HUES48 (cell line): ENCODE measurements around the gene PAQR8.

ENCODE experiments used
- H3K27ac ChIP-seq: one replicate; pipeline ENCODE4 v1.7.0; 2013; ENCODE audit warnings: low read depth, low read length, inconsistent platforms
- H3K27me3 ChIP-seq: 2 replicates; pipeline ENCODE4 v1.6.1; 2013; ENCODE audit warnings: mild to moderate bottlenecking, low read length; ENCODE audit not compliant: control insufficient read depth, insufficient read depth
- H3K36me3 ChIP-seq: 2 replicates; pipeline ENCODE4 v1.6.1; 2013; ENCODE audit warnings: low read length; ENCODE audit not compliant: control insufficient read depth, insufficient read depth
- H3K4me1 ChIP-seq: 2 replicates; pipeline ENCODE4 v1.6.1; 2013; ENCODE audit warnings: mild to moderate bottlenecking, low read length; ENCODE audit not compliant: control insufficient read depth, insufficient read depth
- H3K4me3 ChIP-seq: 2 replicates; pipeline ENCODE4 v1.5.1; 2013; ENCODE audit warnings: mild to moderate bottlenecking, low read depth, low read length
- H3K9ac ChIP-seq: 2 replicates; pipeline ENCODE4 v1.6.1; 2013; ENCODE audit warnings: mild to moderate bottlenecking, low read depth, low read length, moderate library complexity
- H3K9me3 ChIP-seq: 2 replicates; pipeline ENCODE4 v1.6.1; 2013; ENCODE audit warnings: low read length; ENCODE audit not compliant: control insufficient read depth, insufficient read depth

PAQR8 gene

DNA sequence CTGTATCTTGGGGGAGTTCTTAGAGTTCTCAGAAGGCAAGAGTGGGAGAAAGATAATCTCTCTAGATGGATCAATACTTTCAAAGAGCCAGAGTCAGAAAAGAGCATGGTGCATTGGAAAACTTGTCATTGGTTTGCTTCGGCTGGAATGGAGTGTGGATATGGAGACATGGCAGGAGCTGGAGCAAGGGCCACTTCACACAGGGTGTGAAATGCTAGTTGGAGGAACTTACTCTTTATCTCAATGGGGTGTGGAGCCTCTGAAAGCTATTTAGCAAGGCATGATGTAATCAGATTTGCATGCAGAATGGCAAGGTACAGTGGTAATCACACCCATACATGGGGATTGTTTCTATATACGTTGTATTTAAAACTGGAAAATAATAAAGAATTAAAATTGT is 31.5 kb upstream of the PAQR8 start:
- H3K27ac ChIP-seq, result no peak overlapping the region
- H3K4me1 ChIP-seq, result peaks cover 14% of the 10 kb centered on the region
- no peaks in the 10 kb centered on the region for H3K27me3 ChIP-seq
- no peak overlapping the region for H3K9ac ChIP-seq
- H3K36me3 ChIP-seq, result no peaks in the 10 kb centered on the region
- no peak overlapping the region for H3K4me3 ChIP-seq
- H3K9me3 ChIP-seq, result no peaks in the 10 kb centered on the region

DNA sequence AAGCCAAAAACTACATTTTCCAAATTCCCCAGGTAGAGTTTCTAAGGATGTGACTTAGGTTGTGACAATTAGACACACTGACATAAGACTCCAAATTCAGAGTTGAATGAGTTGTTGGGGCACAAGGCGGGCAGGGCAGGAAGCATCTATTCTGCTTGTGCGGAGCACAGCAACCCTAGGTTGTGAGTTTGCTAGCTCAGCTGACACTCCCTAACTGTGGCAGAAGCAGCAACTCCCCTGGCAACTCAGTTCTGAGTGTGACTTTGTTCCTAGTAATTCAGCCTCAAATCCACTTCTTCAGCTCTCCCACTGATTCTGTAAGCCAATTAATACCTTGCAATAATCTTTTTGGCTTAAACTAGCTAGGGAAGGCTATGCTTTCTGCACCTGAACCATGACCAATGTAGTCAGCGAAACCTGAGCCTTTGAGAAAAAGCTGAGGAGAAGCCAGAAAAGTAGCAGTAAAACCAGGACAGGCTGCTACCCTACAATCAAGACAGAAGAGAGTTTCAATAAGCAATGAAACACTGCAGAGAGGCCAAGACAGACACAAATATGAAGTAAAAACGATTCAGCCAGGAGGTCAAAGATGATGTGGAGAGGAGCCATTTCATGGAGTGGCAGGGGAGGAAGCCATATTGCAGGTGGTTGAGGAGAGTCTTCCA is 30.0 kb upstream of the PAQR8 start:
- Histone ChIP-seq H3K4me1 (peaks cover 3% of the 10 kb centered on the region), H3K36me3 (no peaks in the 10 kb centered on the region), H3K4me3 (no peak overlapping the region), H3K27ac (no peak overlapping the region), H3K9me3 (no peaks in the 10 kb centered on the region), H3K9ac (no peak overlapping the region), H3K27me3 (no peaks in the 10 kb centered on the region)

DNA sequence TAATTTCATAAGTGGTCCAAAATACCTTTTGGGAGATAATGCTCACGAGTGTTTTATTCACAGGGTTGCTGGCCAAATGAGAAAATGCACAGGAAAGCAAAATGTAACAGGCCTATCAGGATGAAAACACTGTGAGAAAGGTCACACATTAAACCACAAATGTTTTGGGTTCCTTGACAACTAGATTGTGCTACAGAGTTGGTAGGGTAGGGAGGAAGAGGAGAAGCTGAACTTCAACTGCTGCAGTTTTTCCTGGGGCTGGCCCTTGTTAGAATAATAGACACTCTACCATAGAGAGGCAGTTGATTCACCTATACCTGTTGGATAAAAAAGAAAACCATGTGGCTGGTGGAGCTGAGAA is 28.1 kb upstream of the PAQR8 start:
- Histone ChIP-seq H3K4me1 (no peaks in the 10 kb centered on the region), H3K27ac (no peak overlapping the region), H3K9me3 (no peaks in the 10 kb centered on the region), H3K4me3 (no peak overlapping the region), H3K27me3 (no peaks in the 10 kb centered on the region), H3K36me3 (no peaks in the 10 kb centered on the region), H3K9ac (no peak overlapping the region)

DNA sequence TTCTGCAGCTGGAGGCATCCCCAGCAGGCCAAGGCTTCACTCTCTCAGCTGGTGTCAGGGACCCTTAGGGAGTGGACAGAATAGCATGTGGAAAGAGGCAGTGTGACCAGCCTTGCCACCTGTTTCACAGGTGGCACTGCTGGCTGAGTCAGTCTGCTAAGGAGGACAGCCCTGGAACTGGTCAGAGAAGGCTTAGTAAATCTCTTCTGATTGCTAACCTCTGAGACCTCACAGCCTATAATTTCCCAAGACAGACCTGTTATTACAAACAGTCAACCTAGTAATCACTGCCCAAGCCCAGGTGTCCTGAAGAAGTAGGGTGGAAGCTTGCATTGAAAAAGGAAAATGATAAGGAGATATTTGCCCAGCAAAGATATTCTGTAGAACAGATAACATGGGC is 26.4 kb upstream of the PAQR8 start:
- Histone ChIP-seq H3K27ac (no peak overlapping the region), H3K27me3 (no peaks in the 10 kb centered on the region), H3K36me3 (no peaks in the 10 kb centered on the region), H3K4me1 (no peaks in the 10 kb centered on the region), H3K9me3 (no peaks in the 10 kb centered on the region), H3K4me3 (no peak overlapping the region), H3K9ac (no peak overlapping the region)

DNA sequence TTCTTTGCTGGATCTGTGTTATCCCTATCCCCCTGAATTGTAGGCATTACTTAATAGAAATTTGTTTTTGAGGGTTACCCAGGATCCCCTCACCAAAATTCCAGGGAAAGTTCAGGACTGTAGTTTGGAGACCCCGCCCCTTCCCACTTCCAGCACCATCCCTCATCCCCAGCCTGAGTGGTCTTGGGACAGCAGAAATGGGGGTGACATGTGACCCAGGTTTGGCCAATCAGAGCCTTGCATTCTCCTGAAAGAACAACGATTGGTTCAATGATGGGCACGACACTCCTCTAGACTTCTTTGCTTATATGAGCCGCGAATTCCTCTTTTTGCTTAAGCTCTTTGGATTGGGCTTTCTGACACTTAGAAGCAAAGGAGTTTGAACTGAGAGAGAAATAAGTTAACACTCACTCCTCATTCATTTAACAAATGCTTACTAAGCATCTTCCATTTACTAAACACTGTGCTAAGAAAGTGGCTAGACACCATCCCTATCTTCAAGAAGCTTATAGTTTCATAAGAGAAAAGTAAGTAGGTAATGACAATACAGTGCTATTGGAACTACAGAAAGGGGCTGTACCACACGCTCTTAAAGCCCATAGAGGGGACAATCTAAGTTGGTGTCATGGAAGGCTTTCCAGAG is 24.9 kb upstream of the PAQR8 start:
- no peak overlapping the region for H3K27ac ChIP-seq
- H3K4me1 ChIP-seq, result no peaks in the 10 kb centered on the region
- no peaks in the 10 kb centered on the region for H3K9me3 ChIP-seq

DNA sequence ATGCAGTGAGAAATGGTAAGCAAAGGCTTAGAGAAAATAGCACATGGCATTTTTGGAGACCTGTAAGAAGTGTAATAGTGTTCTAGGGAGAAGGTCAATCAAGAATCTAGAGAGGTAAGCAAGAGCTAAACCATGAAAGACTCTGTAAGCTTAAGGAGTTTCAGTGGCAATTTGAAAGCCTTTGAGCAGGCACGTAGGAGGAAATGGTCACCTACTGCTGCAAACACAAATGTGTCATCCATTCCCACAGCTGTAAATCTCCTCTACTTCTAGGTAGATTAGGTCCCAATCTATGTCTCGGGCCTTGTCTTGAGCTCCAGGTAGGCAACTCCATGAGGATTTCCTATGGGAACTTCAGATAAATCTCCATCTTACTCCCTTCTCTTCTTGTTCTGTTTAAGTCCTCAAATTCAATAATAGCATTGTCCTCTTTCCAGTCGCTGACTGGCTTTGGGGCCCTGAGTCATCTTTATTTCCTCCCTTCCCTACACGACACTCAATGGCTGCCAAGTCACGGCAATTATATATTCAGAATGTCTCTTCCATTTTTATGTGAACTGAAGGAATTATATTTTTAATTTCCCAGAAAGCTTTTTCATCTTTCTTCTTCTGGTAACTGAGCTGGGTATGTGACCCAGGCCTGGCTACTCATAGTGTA is 24.2 kb upstream of the PAQR8 start:
- no peak overlapping the region for H3K27ac ChIP-seq
- no peaks in the 10 kb centered on the region for H3K4me1 ChIP-seq
- no peaks in the 10 kb centered on the region for H3K27me3 ChIP-seq
- H3K36me3 ChIP-seq, result no peaks in the 10 kb centered on the region
- H3K4me3 ChIP-seq, result no peak overlapping the region
- no peak overlapping the region for H3K9ac ChIP-seq
- H3K9me3 ChIP-seq, result no peaks in the 10 kb centered on the region

More for the DNA sequence above, 24.9 kb upstream of the PAQR8 start:
- Histone ChIP-seq H3K27me3 (no peaks in the 10 kb centered on the region), H3K36me3 (no peaks in the 10 kb centered on the region), H3K4me3 (no peak overlapping the region), H3K9ac (no peak overlapping the region)

DNA sequence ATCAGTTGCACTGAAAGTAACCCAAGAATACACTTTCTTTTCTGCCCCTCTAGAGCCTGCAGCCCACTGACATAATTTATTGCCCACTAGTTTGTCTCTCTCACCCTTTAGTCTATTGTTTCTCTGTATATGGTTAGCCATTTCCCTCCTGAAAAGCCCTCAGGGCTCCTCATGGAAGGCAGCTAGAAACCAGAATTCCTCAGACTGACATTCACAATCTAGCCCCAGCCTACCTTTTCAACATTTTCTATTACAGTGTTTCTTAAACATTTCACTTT is 21.4 kb upstream of the PAQR8 start:
- no peak overlapping the region for H3K4me3 ChIP-seq
- H3K27me3 ChIP-seq, result no peaks in the 10 kb centered on the region
- H3K27ac ChIP-seq, result no peak overlapping the region
- no peaks in the 10 kb centered on the region for H3K9me3 ChIP-seq
- H3K9ac ChIP-seq, result no peak overlapping the region
- H3K4me1 ChIP-seq, result no peaks in the 10 kb centered on the region
- no peaks in the 10 kb centered on the region for H3K36me3 ChIP-seq

DNA sequence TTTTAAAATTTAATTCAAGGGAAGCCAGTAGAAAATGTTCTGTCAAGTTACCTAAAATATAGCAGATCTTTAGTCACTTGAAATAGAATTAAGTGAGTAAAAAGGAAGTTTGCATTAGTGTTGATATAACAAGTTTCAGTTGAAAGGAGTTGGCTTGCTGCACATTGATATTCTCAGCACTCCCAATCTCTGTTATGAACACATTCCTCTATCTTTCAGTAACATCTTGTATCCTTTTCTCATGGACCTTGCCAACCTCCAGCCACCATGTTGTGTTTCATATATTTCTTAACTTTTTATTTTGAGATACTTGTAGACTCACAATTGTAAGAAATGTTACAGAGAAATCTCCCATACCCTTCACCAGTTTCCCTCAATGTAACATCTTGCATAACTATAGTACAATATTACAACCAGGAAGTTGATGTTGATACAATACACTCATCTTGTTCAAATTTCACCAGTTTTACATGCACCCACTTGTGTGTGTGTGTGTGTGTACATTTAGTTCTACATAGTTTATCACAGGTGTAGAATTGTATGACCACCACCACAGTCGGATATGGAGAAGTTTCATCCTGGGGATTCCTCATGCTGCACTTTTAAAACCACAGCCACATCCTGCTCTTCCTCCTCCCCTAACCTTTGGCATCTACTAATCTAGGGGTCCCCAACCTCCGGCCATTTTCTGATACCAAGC is 20.2 kb upstream of the PAQR8 start:
- Histone ChIP-seq H3K9me3 (no peaks in the 10 kb centered on the region), H3K27me3 (no peaks in the 10 kb centered on the region), H3K36me3 (no peaks in the 10 kb centered on the region), H3K4me3 (no peak overlapping the region), H3K27ac (no peak overlapping the region), H3K4me1 (no peaks in the 10 kb centered on the region), H3K9ac (no peak overlapping the region)

DNA sequence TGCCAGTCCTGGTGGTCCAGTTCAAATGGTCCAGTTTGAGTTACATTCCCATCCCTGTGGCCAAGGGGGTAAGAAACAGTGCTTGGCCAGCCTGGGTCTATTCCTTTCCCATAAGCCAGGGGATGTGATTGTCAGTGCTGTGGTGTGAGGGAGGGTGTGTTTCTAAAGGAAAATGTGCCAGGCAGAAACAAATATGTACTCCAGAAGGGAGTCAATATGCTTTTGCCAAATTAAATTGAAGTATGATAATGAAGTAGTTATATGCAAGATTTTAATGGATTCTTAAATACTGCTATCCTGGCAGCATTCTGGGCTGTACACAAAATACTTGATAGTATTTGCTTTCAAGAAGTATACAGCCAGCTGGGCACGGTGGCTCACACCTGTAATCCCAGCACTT is 16.6 kb upstream of the PAQR8 start:
- Histone ChIP-seq H3K9ac (no peak overlapping the region), H3K4me1 (no peaks in the 10 kb centered on the region), H3K36me3 (no peaks in the 10 kb centered on the region), H3K27me3 (no peaks in the 10 kb centered on the region), H3K9me3 (no peaks in the 10 kb centered on the region), H3K4me3 (no peak overlapping the region), H3K27ac (no peak overlapping the region)

DNA sequence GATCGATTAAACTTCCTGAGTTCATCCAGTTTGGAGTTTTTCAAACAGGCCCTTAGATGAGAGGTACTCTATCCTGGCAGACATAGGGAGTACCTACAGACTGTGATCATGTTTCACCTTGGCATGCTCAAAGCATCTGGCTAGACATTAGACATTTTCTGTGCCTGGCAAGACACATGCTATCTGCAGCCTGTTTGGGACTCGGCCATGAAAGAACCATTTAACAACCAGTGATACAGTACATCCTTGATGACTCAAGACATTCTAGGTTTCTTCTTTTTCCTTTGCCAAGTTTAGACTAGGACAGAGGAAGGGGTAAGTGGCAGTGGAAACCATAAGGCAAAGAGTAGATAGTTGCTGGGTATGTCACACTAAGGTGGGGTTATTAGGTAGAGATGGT is 15.4 kb upstream of the PAQR8 start:
- Histone ChIP-seq H3K27me3 (no peaks in the 10 kb centered on the region), H3K9ac (no peak overlapping the region), H3K27ac (no peak overlapping the region)

DNA sequence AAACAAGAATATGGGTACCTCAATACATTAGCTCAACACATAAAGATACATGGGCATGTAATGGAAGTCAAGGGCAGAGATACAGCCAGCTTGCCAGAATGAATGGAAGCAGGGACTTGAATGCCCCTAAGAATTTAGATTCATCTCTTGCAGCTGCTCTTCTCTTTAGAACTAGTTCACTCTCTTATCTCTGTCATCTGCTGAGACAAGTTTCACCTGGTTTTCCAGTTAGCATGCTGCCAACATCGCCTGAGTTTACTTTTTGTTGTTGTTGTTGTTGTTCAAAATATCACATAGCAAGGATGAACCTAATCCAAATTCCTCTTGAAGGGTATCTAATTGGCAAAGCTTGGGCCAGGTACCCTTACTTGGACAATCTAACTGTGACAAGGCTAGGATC is 14.1 kb upstream of the PAQR8 start:
- Histone ChIP-seq H3K36me3 (no peaks in the 10 kb centered on the region), H3K4me3 (no peak overlapping the region), H3K27ac (no peak overlapping the region), H3K4me1 (peaks cover 7% of the 10 kb centered on the region), H3K27me3 (no peaks in the 10 kb centered on the region), H3K9ac (no peak overlapping the region), H3K9me3 (no peaks in the 10 kb centered on the region)

More for the DNA sequence above, 15.4 kb upstream of the PAQR8 start:
- H3K36me3 ChIP-seq, result no peaks in the 10 kb centered on the region
- no peak overlapping the region for H3K4me3 ChIP-seq
- no peaks in the 10 kb centered on the region for H3K4me1 ChIP-seq
- H3K9me3 ChIP-seq, result no peaks in the 10 kb centered on the region
